Neural progenitor cell (in vitro differentiated cells): ENCODE data around the gene FLT4.

Experiments used
- EZH2 ChIP-seq: fragments of 200-600 bp; sonication (generic); IDR thresholded peaks from 2 replicates; pipeline ENCODE4 v1.6.1; 2017; ENCODE audit warnings: antibody characterized with exemption, mild to moderate bottlenecking, moderate library complexity
- TF ChIP-seq, protein P1 (sequence below): fragments of 200-600 bp; sonication (generic); IDR thresholded peaks from 2 replicates; pipeline ENCODE4 v1.5.1; 2017; ENCODE audit warnings: antibody characterized with exemption, mild to moderate bottlenecking

DNA sequence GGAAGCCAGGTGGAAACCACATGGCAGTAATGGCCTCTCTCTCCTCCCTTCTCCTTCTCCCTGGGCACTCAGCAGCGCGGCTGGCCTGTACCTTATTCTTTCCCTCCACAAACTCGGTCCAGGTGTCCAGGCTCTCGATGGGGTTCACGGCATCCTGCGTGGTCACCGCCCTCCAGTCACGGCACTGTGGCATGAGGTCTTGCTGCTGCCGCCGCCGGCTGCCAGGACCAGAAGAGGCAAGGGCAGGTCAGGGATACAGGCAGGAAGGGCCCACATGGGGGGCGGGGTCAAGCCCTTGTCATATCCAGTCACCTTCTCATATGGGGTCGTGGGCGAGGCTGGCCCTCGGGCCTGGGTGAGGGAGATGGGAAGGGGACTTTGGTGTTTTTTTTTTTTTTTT is 25.6 kb downstream of the FLT4 start:
- TF ChIP-seq, protein P1, sequence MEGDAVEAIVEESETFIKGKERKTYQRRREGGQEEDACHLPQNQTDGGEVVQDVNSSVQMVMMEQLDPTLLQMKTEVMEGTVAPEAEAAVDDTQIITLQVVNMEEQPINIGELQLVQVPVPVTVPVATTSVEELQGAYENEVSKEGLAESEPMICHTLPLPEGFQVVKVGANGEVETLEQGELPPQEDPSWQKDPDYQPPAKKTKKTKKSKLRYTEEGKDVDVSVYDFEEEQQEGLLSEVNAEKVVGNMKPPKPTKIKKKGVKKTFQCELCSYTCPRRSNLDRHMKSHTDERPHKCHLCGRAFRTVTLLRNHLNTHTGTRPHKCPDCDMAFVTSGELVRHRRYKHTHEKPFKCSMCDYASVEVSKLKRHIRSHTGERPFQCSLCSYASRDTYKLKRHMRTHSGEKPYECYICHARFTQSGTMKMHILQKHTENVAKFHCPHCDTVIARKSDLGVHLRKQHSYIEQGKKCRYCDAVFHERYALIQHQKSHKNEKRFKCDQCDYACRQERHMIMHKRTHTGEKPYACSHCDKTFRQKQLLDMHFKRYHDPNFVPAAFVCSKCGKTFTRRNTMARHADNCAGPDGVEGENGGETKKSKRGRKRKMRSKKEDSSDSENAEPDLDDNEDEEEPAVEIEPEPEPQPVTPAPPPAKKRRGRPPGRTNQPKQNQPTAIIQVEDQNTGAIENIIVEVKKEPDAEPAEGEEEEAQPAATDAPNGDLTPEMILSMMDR = no peak
- no peak for TF ChIP-seq EZH2
